Measurements from ENCODE around the gene LCN12. TPM values are rescaled to one million over a fixed set of nuclear protein-coding genes. Genes with fewer than 3 reads are reported as not detected.

Gene LCN12
- total and polyA plus RNA-seq, 12 donors: 0.74 to 17.9 (median 6.8) TPM

- peaks cover 0 to 13% (median 0%) of the 10 kb centered on the region in 9 donors for H3K36me3 ChIP-seq
- peaks cover 0 to 41% (median 17%) of the 10 kb centered on the region in 7 donors for H3K27me3 ChIP-seq
- peak overlapping the region in 8 of 10 donors; percentile 30 to 81 (median 46) for H3K27ac ChIP-seq
- 23 to 24% methylated on average over 12 of the region's 12 CpGs for WGBS, 2 donors
- peaks cover 8 to 85% (median 49%) of the 10 kb centered on the region in 9 donors for H3K4me1 ChIP-seq
- TF ChIP-seq, protein P1, sequence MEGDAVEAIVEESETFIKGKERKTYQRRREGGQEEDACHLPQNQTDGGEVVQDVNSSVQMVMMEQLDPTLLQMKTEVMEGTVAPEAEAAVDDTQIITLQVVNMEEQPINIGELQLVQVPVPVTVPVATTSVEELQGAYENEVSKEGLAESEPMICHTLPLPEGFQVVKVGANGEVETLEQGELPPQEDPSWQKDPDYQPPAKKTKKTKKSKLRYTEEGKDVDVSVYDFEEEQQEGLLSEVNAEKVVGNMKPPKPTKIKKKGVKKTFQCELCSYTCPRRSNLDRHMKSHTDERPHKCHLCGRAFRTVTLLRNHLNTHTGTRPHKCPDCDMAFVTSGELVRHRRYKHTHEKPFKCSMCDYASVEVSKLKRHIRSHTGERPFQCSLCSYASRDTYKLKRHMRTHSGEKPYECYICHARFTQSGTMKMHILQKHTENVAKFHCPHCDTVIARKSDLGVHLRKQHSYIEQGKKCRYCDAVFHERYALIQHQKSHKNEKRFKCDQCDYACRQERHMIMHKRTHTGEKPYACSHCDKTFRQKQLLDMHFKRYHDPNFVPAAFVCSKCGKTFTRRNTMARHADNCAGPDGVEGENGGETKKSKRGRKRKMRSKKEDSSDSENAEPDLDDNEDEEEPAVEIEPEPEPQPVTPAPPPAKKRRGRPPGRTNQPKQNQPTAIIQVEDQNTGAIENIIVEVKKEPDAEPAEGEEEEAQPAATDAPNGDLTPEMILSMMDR (IDR thresholded peaks at IDR 0.05): no peak
- peak; percentile 54 to 62 for DNase-seq
- intact Hi-C loops (cut with DNase I): loop anchor here in 1 of 10 donors (5.0 kb wide), 1 partner anchor 49 kb away; the partner anchor contains the start of gene C8G
- H3K9me3 ChIP-seq: peaks cover 0 to 3% (median 0%) of the 10 kb centered on the region in 11 donors
- peak overlapping the region in 9 of 10 donors; percentile 9 to 47 (median 30) for H3K4me3 ChIP-seq
- ATAC-seq: peak in 3 of 8 donors; percentile 5 to 16 (median 12)
Measured at GRCh38 chr9:136995772-136996311, 43.8 kb downstream of the LCN12 start.

GRCh38 chr9:136996361-136997292 is 44.6 kb downstream of the LCN12 start, which contains the start of gene CLIC3:
TSS of gene CLIC3 (minus strand) at chr9:136996568. CDS start at chr9:136996543, 25 bp downstream.
- ATAC-seq: peak in 3 of 8 donors; percentile 1 to 22 (median 11)

GRCh38 chr9:136997371-136997770 is 45.3 kb downstream of the LCN12 start:
- Histone ChIP-seq H3K4me3 (no peak overlapping the region), H3K4me1 (peaks cover 8 to 81% (median 42%) of the 10 kb centered on the region in 9 donors), H3K27ac (peak overlapping the region in 3 of 10 donors; percentile 4 to 67 (median 11)), H3K9me3 (no peaks in the 10 kb centered on the region), H3K27me3 (peaks cover 0 to 41% (median 17%) of the 10 kb centered on the region in 7 donors), H3K36me3 (peaks cover 0 to 13% (median 0%) of the 10 kb centered on the region in 9 donors)
- WGBS, 2 donors: 80 to 82% methylated on average over 10 of the region's 10 CpGs
- TF ChIP-seq, protein P1 (IDR thresholded peaks at IDR 0.05): no peak
- DNase-seq (no peak), ATAC-seq (no peak)
- intact Hi-C loops (cut with DNase I): loop anchor here in 1 of 10 donors (5.0 kb wide), 1 partner anchor 50 kb away; the partner anchor contains the start of gene C8G

More at GRCh38 chr9:136996361-136997292, 44.6 kb downstream of the LCN12 start, which contains the start of gene CLIC3:
- Histone ChIP-seq H3K4me1 (peaks cover 8 to 83% (median 47%) of the 10 kb centered on the region in 9 donors), H3K9me3 (no peaks in the 10 kb centered on the region), H3K27me3 (peaks cover 0 to 41% (median 17%) of the 10 kb centered on the region in 7 donors), H3K27ac (peak within 1 kb of the TSS in 8 of 10 donors; percentile 30 to 81 (median 46)), H3K36me3 (peaks cover 0 to 13% (median 0%) of the 10 kb centered on the region in 9 donors), H3K4me3 (peak within 1 kb of the TSS in 9 of 10 donors; percentile 9 to 47 (median 30))
- WGBS, 2 donors: 25 to 29% methylated on average over 35 of the region's 35 CpGs
- intact Hi-C loops (cut with DNase I): loop anchor here in 1 of 10 donors (5.0 kb wide), 1 partner anchor 49 kb away; the partner anchor contains the start of gene C8G
- TF ChIP-seq, protein P1 (IDR thresholded peaks at IDR 0.05): no peak
- peak in 1 of 2 donors; percentile 50 for DNase-seq

Measured in heart right ventricle (tissue), 16 donors.